Right lobe of liver (tissue), 4 donors: ENCODE results near the gene RSPH3.

Experiments
- CTCF ChIP-seq, 4 donors: fragments of 200-600 bp in 3 of 4; fragments of 450-650 bp in 1 of 4; IDR thresholded peaks; one replicate each; pipeline versions ENCODE4 v1.5.1 to v1.8.0; 2016 to 2022; ENCODE audit warnings: antibody characterized with exemption in 4 of 4, mild to moderate bottlenecking in 2 of 4
- POLR2A ChIP-seq: fragments of 450-650 bp; IDR thresholded peaks from one replicate; pipeline ENCODE4 v1.6.1; 2017; ENCODE audit warnings: antibody characterized with exemption, mild to moderate bottlenecking
- donor health status: DM: no; HTN: no; CAD: no.
- donor health status: DM: no; HTN: no; CAD: no.
- donor health status: DM: no; HTN: yes; CAD: no.

- TF ChIP-seq POLR2A (no peak), CTCF (IDR thresholded peaks at IDR 0.05) (no peak)
Observed at GRCh38 chr6:159039885-159040258, 39.9 kb upstream of the RSPH3 start.
